ENCODE results near the gene TMEM145. TPM values are rescaled to one million over a fixed set of nuclear protein-coding genes. Genes with fewer than 3 reads are reported as not detected.
"Not testable (repeated sequence)": the region's sequence is repeated elsewhere in the genome, so short reads cannot be mapped to it uniquely, and the experiment has no call there.

TMEM145 gene
- total RNA-seq, 1 donor from 2014 or later: not detected

GRCh38 chr19:42327381-42327780 is 14.3 kb downstream of the TMEM145 start:
- Histone ChIP-seq H3K27me3 (ENCODE audit: low read depth) (peaks cover 26% of the 10 kb centered on the region), H3K4me3 (no peak overlapping the region), H3K36me3 (no peaks in the 10 kb centered on the region), H3K27ac (no peak overlapping the region), H3K4me1 (peaks cover 30% of the 10 kb centered on the region), H3K9me3 (no peaks in the 10 kb centered on the region)
- ATAC-seq (no peak), DNase-seq (no peak)
- no peak for TF ChIP-seq CTCF (IDR thresholded peaks at IDR 0.05)
- intact Hi-C loops (cut with DNase I): no loop called here

- Histone ChIP-seq H3K36me3 (no peaks in the 10 kb centered on the region), H3K4me3 (no peak overlapping the region), H3K27ac (no peak overlapping the region), H3K9me3 (no peaks in the 10 kb centered on the region), H3K27me3 (ENCODE audit: low read depth) (peaks cover 19% of the 10 kb centered on the region), H3K4me1 (peaks cover 30% of the 10 kb centered on the region)
- ATAC-seq (no peak), DNase-seq (no peak)
- intact Hi-C loops (cut with DNase I): no loop called here
- no peak for TF ChIP-seq CTCF (IDR thresholded peaks at IDR 0.05)
These were observed 15.0 kb downstream of the TMEM145 start for GRCh38 chr19:42328106-42328505.

GRCh38 chr19:42328854-42329253 is 15.7 kb downstream of the TMEM145 start:
- ATAC-seq (no peak), DNase-seq (no peak)
- Histone ChIP-seq H3K27ac (no peak overlapping the region), H3K9me3 (no peaks in the 10 kb centered on the region), H3K36me3 (no peaks in the 10 kb centered on the region), H3K4me3 (no peak overlapping the region), H3K4me1 (peaks cover 30% of the 10 kb centered on the region), H3K27me3 (ENCODE audit: low read depth) (peaks cover 11% of the 10 kb centered on the region)
- TF ChIP-seq CTCF (IDR thresholded peaks at IDR 0.05): no peak
- intact Hi-C loops (cut with DNase I): no loop called here

- H3K9me3 ChIP-seq: no peaks in the 10 kb centered on the region
- H3K4me1 ChIP-seq: peaks cover 19% of the 10 kb centered on the region
- no peak for TF ChIP-seq CTCF (IDR thresholded peaks at IDR 0.05)
- H3K36me3 ChIP-seq: peaks cover 4% of the 10 kb centered on the region
- no peak overlapping the region for H3K27ac ChIP-seq
- intact Hi-C loops (cut with DNase I): no loop called here
- no peak overlapping the region for H3K4me3 ChIP-seq
- DNase-seq (no peak), ATAC-seq (no peak)
- no peaks in the 10 kb centered on the region for H3K27me3 ChIP-seq (ENCODE audit: low read depth)
These were observed 17.2 kb downstream of the TMEM145 start for GRCh38 chr19:42330241-42330711.

- H3K36me3 ChIP-seq: peaks cover 12% of the 10 kb centered on the region
- intact Hi-C loops (cut with DNase I); ATAC-seq; DNase-seq; H3K27ac ChIP-seq; H3K9me3 ChIP-seq; H3K27me3 ChIP-seq (ENCODE audit: low read depth); H3K4me3 ChIP-seq: not testable (repeated sequence)
- H3K4me1 ChIP-seq: peaks cover 14% of the 10 kb centered on the region
These were observed 18.2 kb downstream of the TMEM145 start for GRCh38 chr19:42331333-42331732.

- peaks cover 19% of the 10 kb centered on the region for H3K36me3 ChIP-seq
- H3K27me3 ChIP-seq (ENCODE audit: low read depth): no peaks in the 10 kb centered on the region
- no peak for TF ChIP-seq CTCF (IDR thresholded peaks at IDR 0.05)
- H3K4me3 ChIP-seq: no peak overlapping the region
- H3K27ac ChIP-seq: no peak overlapping the region
- peaks cover 7% of the 10 kb centered on the region for H3K4me1 ChIP-seq
- H3K9me3 ChIP-seq: no peaks in the 10 kb centered on the region
- intact Hi-C loops (cut with DNase I): no loop called here
- no peak for DNase-seq
- no peak for ATAC-seq
These were observed 18.9 kb downstream of the TMEM145 start for GRCh38 chr19:42332059-42332458.
